HCT116 (cell line): ENCODE measurements around the gene CDC42EP2. TPM values are rescaled to one million over a fixed set of nuclear protein-coding genes. Genes with fewer than 3 reads are reported as not detected.

Experiments used
- ATAC-seq: fragments of 200-7000 bp; cut with Tn5 transposase; 2 replicates; pipeline ENCODE4 v1.9.1; 2020; ENCODE audit warnings: mild to moderate bottlenecking, moderate library complexity
- BruUV-seq: library from RNA; stranded (reverse); fragments of 400-500 nt; replicated peaks from 2 replicates; lab custom pipeline; 2021; lab: Mats Ljungman, UMichigan
- CTCF ChIA-PET: fragments of 300-600 bp; sonication (Branson Sonifier 250); formaldehyde crosslinking; loops from one replicate; lab custom pipeline; 2021; ENCODE audit warnings: antibody characterized with exemption; lab: Charles Lee
- POLR2A ChIA-PET: fragments of 300-600, 350-600 bp; sonication (Branson Sonifier 250); formaldehyde crosslinking; loops from one replicate; lab custom pipeline; 2021; ENCODE audit warnings: antibody characterized with exemption; lab: Charles Lee
- RAD21 ChIA-PET, 2 experiments: fragments of 300-600 bp; sonication (Branson Sonifier 250); formaldehyde crosslinking; loops; one replicate each; lab custom pipeline; 2023; ENCODE audit warnings: low total read pairs in 2 of 2; ENCODE audit not compliant: uncharacterized antibody in 2 of 2, unreplicated experiment in 2 of 2, low non-redundant PET in 1 of 2; lab: Charles Lee
- DNase-seq: peaks from one replicate; pipeline ENCODE4 v3.0.0-alpha.2; 2010; ENCODE audit warnings: low read depth, low spot score
- H2AFZ ChIP-seq: fragments of 200-600 bp; shearing (Covaris generic), sonication (generic); 2 replicates; pipeline ENCODE4 v1.6.1; 2017; ENCODE audit warnings: low read depth, mixed run types, mixed read lengths, antibody characterized with exemption, low read length; ENCODE audit not compliant: poor library complexity, severe bottlenecking
- H3K27ac ChIP-seq: 2 replicates; pipeline ENCODE4 v1.5.1; 2012; ENCODE audit warnings: low read depth, low read length
- H3K27me3 ChIP-seq: fragments of 200-600 bp; sonication (generic); 2 replicates; pipeline ENCODE4 v1.6.1; 2016; ENCODE audit warnings: mixed run types, low read length, mixed read lengths; ENCODE audit not compliant: insufficient read depth
- H3K36me3 ChIP-seq, 2 experiments: fragments of 200-500 bp in 1 of 2; fragments of 200-600 bp in 1 of 2; sonication (Bioruptor generic) in 1 of 2; sonication (generic) in 1 of 2; 2 replicates each; pipeline versions ENCODE4 v1.5.1 to v1.6.1; 2014 to 2016; ENCODE audit warnings: low read length in 2 of 2, inconsistent platforms in 1 of 2, mixed read lengths in 1 of 2, mixed run types in 1 of 2; ENCODE audit not compliant: insufficient read depth in 2 of 2, control insufficient read depth in 1 of 2
- H3K4me1 ChIP-seq, 2 experiments: fragments of 200-600 bp in 1 of 2; sonication (generic) in 1 of 2; 2 replicates each; pipeline versions ENCODE4 v1.5.1 to v1.6.1; 2012 to 2017; ENCODE audit warnings: low read length in 2 of 2, inconsistent platforms in 1 of 2, mild to moderate bottlenecking in 1 of 2, mixed read lengths in 1 of 2, mixed run types in 1 of 2, moderate library complexity in 1 of 2; ENCODE audit not compliant: insufficient read depth in 2 of 2, control insufficient read depth in 1 of 2
- H3K4me2 ChIP-seq: fragments of 200-600 bp; sonication (generic); 2 replicates; pipeline ENCODE4 v1.6.1; 2017; ENCODE audit warnings: mixed run types, low read length, mixed read lengths
- H3K4me3 ChIP-seq, 2 experiments: fragments of 200-600 bp in 1 of 2; sonication (generic) in 1 of 2; replicated peaks in 1 of 2; 2 replicates each; pipeline ENCODE4 v1.5.1; 2011 to 2016; ENCODE audit warnings: low read length in 2 of 2, control low read depth in 1 of 2, low read depth in 1 of 2, mild to moderate bottlenecking in 1 of 2, mixed read lengths in 1 of 2, mixed run types in 1 of 2
- H3K79me2 ChIP-seq: fragments of 200-600 bp; sonication (generic); 2 replicates; pipeline ENCODE4 v1.6.1; 2017; ENCODE audit warnings: mild to moderate bottlenecking, mixed run types, low read length, moderate library complexity, mixed read lengths; ENCODE audit not compliant: insufficient read depth
- H3K9ac ChIP-seq: fragments of 200-600 bp; sonication (generic); 2 replicates; pipeline ENCODE4 v1.6.1; 2016; ENCODE audit warnings: low read length, mixed read lengths
- H3K9me2 ChIP-seq: fragments of 200-600 bp; sonication (generic), shearing (Covaris generic); 2 replicates; pipeline ENCODE4 v1.6.1; 2017; ENCODE audit warnings: mixed run types, mild to moderate bottlenecking, moderate library complexity; ENCODE audit not compliant: insufficient read depth
- H3K9me3 ChIP-seq, 2 experiments: fragments of 200-500 bp in 1 of 2; fragments of 200-600 bp in 1 of 2; sonication (Bioruptor generic) in 1 of 2; sonication (generic) in 1 of 2; 2 replicates each; pipeline ENCODE4 v1.6.1; 2014 to 2017; ENCODE audit warnings: low read length in 2 of 2, mixed read lengths in 2 of 2, inconsistent platforms in 1 of 2, low read depth in 1 of 2, mild to moderate bottlenecking in 1 of 2, mixed run types in 1 of 2, moderate library complexity in 1 of 2; ENCODE audit not compliant: control insufficient read depth in 1 of 2, insufficient read depth in 1 of 2
- H4K20me1 ChIP-seq: fragments of 200-600 bp; sonication (generic), shearing (Covaris generic); 2 replicates; pipeline ENCODE4 v1.6.1; 2017; ENCODE audit warnings: mixed run types, mild to moderate bottlenecking, moderate library complexity; ENCODE audit not compliant: insufficient read depth
- CBX3 ChIP-seq: IDR thresholded peaks from 2 replicates; pipeline ENCODE4 v1.6.1; 2012; ENCODE audit warnings: low read depth
- CEBPB ChIP-seq: IDR thresholded peaks from 2 replicates; pipeline ENCODE4 v1.6.1; 2012; ENCODE audit warnings: low read depth
- EGR1 ChIP-seq: IDR thresholded peaks from 2 replicates; pipeline ENCODE4 v1.6.1; 2012; ENCODE audit warnings: low read depth
- EZH2phosphoT487 ChIP-seq: fragments of 200-600 bp; IDR thresholded peaks from 2 replicates; pipeline ENCODE4 v1.6.1; 2018; ENCODE audit warnings: antibody characterized with exemption, borderline replicate concordance
- FOSL1 ChIP-seq: IDR thresholded peaks from 2 replicates; pipeline ENCODE4 v1.6.1; 2012; ENCODE audit warnings: low read depth
- JUND ChIP-seq: IDR thresholded peaks from 2 replicates; pipeline ENCODE4 v1.6.1; 2012
- POLR2AphosphoS5 ChIP-seq: IDR thresholded peaks from 2 replicates; pipeline ENCODE4 v1.6.1; 2011; ENCODE audit warnings: mild to moderate bottlenecking, low read depth, low read length, moderate library complexity
- RAD21 ChIP-seq: IDR thresholded peaks from 2 replicates; pipeline ENCODE4 v1.6.1; 2012; ENCODE audit warnings: low read depth, mild to moderate bottlenecking
- SIN3A ChIP-seq: IDR thresholded peaks from 2 replicates; pipeline ENCODE4 v1.6.1; 2012; ENCODE audit warnings: low read depth
- SP1 ChIP-seq: IDR thresholded peaks from 2 replicates; pipeline ENCODE4 v1.6.1; 2012; ENCODE audit warnings: low read depth
- SRF ChIP-seq: IDR thresholded peaks from 2 replicates; pipeline ENCODE4 v1.6.1; 2012; ENCODE audit warnings: low read depth
- TCF7L2 ChIP-seq: IDR thresholded peaks from 2 replicates; pipeline ENCODE4 v1.7.0; 2011; ENCODE audit warnings: borderline replicate concordance, inconsistent platforms; ENCODE audit not compliant: insufficient read depth, insufficient read length; ENCODE audit errors: extremely low read depth
- YY1 ChIP-seq: IDR thresholded peaks from 2 replicates; pipeline ENCODE4 v1.6.1; 2011; ENCODE audit warnings: low read length, low read depth, moderate library complexity, mild to moderate bottlenecking; ENCODE audit not compliant: insufficient replicate concordance; ENCODE audit errors: extremely low read depth
- ZNF274 ChIP-seq: fragments of 200-500 bp; sonication (Bioruptor generic); IDR thresholded peaks from 2 replicates; pipeline ENCODE4 v1.6.1; 2014; ENCODE audit warnings: mild to moderate bottlenecking, low read depth, low read length, inconsistent platforms
- intact Hi-C: fragments of 100-400 bp; cut with micrococcal nuclease; formaldehyde crosslinking; loops from 2 replicates; pipeline ENCODE4 v1.10.0; 2022
- total RNA-seq: library from RNA; stranded (reverse); gene quantifications from one replicate; pipeline ENCODE4 v1.2.1, GENCODE V29; 2021; ENCODE audit not compliant: unreplicated experiment
- TF ChIP-seq, protein P1 (sequence below): IDR thresholded peaks from 2 replicates; pipeline ENCODE4 v1.6.1; 2012; ENCODE audit warnings: low read depth
- TF ChIP-seq, protein P2 (sequence below), 3 experiments: fragments of 200-600 bp in 1 of 3; sonication (generic) in 1 of 3; IDR thresholded peaks in 2 of 3; conservative IDR thresholded peaks in 1 of 3; 2 replicates each; pipeline ENCODE4 v1.5.1; 2012 to 2017; ENCODE audit warnings: low read depth in 2 of 3, low read length in 2 of 3, antibody characterized with exemption in 1 of 3, borderline replicate concordance in 1 of 3, control low read depth in 1 of 3, mild to moderate bottlenecking in 1 of 3, mixed read lengths in 1 of 3, mixed run types in 1 of 3, moderate library complexity in 1 of 3; ENCODE audit not compliant: insufficient read depth in 1 of 3
- TF ChIP-seq, protein P3 (sequence below): IDR thresholded peaks from 2 replicates; pipeline ENCODE4 v1.6.1; 2012
- TF ChIP-seq, protein P4 (sequence below): IDR thresholded peaks from 2 replicates; pipeline ENCODE4 v1.6.1; 2012

Gene CDC42EP2
- total RNA-seq, 1 experiment from 2014 or later, result 15.4 TPM

DNA sequence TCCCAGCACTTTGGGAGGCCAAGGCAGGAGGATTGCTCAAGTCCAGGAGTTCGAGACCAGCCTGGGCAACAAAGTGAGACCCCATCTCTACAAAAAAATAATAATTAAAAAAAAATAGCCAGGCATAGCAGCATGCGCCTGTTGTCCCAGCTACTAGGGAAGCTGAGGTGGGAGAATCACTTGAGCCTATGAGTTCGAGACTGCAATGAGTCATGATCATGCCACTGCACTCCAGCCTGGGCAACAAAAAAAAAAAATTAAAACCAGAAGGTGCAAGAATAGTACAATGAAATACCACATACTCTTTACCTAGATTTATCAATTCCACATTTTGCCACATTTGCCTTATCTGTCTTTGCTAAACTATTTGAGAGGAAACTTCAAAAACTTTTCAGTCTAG, 27.2 kb downstream of the CDC42EP2 start:
- Histone ChIP-seq H3K9me2 (no peaks in the 10 kb centered on the region), H3K27ac (no peak overlapping the region), H3K27me3 (no peaks in the 10 kb centered on the region), H3K4me3 (no peak overlapping the region), H3K36me3 (peaks cover 59 to 62% of the 10 kb centered on the region in 2 experiments), H3K9ac (no peak overlapping the region), H4K20me1 (peaks cover 8% of the 10 kb centered on the region; the same call in 1 of the 2 replicates), H2AFZ (no peak overlapping the region), H3K4me2 (no peak overlapping the region), H3K79me2 (peaks cover 43% of the 10 kb centered on the region), H3K4me1 (no peaks in the 10 kb centered on the region), H3K9me3 (no peaks in the 10 kb centered on the region)
- ChIA-PET POLR2A (no interaction called here), CTCF (interaction anchor here (1.4 to 1.6 kb wide), 2 partner anchors 10 to 12 kb away, joined by 4 read pairs; no protein-coding TSS in a partner anchor), RAD21 (no interaction called here)
- TF ChIP-seq, protein P1, sequence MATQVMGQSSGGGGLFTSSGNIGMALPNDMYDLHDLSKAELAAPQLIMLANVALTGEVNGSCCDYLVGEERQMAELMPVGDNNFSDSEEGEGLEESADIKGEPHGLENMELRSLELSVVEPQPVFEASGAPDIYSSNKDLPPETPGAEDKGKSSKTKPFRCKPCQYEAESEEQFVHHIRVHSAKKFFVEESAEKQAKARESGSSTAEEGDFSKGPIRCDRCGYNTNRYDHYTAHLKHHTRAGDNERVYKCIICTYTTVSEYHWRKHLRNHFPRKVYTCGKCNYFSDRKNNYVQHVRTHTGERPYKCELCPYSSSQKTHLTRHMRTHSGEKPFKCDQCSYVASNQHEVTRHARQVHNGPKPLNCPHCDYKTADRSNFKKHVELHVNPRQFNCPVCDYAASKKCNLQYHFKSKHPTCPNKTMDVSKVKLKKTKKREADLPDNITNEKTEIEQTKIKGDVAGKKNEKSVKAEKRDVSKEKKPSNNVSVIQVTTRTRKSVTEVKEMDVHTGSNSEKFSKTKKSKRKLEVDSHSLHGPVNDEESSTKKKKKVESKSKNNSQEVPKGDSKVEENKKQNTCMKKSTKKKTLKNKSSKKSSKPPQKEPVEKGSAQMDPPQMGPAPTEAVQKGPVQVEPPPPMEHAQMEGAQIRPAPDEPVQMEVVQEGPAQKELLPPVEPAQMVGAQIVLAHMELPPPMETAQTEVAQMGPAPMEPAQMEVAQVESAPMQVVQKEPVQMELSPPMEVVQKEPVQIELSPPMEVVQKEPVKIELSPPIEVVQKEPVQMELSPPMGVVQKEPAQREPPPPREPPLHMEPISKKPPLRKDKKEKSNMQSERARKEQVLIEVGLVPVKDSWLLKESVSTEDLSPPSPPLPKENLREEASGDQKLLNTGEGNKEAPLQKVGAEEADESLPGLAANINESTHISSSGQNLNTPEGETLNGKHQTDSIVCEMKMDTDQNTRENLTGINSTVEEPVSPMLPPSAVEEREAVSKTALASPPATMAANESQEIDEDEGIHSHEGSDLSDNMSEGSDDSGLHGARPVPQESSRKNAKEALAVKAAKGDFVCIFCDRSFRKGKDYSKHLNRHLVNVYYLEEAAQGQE, result no peak
- TF ChIP-seq, protein P2, sequence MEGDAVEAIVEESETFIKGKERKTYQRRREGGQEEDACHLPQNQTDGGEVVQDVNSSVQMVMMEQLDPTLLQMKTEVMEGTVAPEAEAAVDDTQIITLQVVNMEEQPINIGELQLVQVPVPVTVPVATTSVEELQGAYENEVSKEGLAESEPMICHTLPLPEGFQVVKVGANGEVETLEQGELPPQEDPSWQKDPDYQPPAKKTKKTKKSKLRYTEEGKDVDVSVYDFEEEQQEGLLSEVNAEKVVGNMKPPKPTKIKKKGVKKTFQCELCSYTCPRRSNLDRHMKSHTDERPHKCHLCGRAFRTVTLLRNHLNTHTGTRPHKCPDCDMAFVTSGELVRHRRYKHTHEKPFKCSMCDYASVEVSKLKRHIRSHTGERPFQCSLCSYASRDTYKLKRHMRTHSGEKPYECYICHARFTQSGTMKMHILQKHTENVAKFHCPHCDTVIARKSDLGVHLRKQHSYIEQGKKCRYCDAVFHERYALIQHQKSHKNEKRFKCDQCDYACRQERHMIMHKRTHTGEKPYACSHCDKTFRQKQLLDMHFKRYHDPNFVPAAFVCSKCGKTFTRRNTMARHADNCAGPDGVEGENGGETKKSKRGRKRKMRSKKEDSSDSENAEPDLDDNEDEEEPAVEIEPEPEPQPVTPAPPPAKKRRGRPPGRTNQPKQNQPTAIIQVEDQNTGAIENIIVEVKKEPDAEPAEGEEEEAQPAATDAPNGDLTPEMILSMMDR (IDR thresholded peaks at IDR 0.05 in 2 of 3, conservative IDR thresholded peaks at IDR 0.05 in 1 of 3; ENCODE audit: borderline replicate concordance in 1 of 3, insufficient read depth in 1 of 3, low read depth in 2 of 3, low read length in 2 of 3), result no peak
- no peak for TF ChIP-seq YY1
- TF ChIP-seq SRF, result no peak
- TF ChIP-seq POLR2AphosphoS5, result no peak
- no peak for TF ChIP-seq EGR1
- TF ChIP-seq CEBPB, result no peak
- no peak for TF ChIP-seq JUND
- TF ChIP-seq, protein P3, sequence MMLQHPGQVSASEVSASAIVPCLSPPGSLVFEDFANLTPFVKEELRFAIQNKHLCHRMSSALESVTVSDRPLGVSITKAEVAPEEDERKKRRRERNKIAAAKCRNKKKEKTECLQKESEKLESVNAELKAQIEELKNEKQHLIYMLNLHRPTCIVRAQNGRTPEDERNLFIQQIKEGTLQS, result no peak
- no peak for TF ChIP-seq RAD21
- TF ChIP-seq EZH2phosphoT487, result no peak
- TF ChIP-seq, protein P4, sequence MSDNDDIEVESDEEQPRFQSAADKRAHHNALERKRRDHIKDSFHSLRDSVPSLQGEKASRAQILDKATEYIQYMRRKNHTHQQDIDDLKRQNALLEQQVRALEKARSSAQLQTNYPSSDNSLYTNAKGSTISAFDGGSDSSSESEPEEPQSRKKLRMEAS, result no peak
- no peak for TF ChIP-seq FOSL1
- no peak for TF ChIP-seq CBX3
- no peak for TF ChIP-seq TCF7L2
- no peak for TF ChIP-seq SIN3A
- TF ChIP-seq ZNF274, result no peak
- TF ChIP-seq SP1, result no peak
- no TSS peak for BruUV-seq
- intact Hi-C loops, result no loop called here
- DNase-seq (no peak), ATAC-seq (no peak)
